A673 (cell line): Measurements from ENCODE around the gene CPSF4. TPM values are rescaled to one million over a fixed set of nuclear protein-coding genes. Genes with fewer than 3 reads are reported as not detected.
A peak's percentile ranks its signal among the peaks of the same experiment; 100 is the strongest.

ENCODE experiments used
- BruUV-seq: library from RNA; stranded (reverse); fragments of 400-500 nt; replicated peaks from 2 replicates; lab custom pipeline; 2021; lab: Mats Ljungman, UMichigan
- CTCF ChIA-PET: fragments of 300-600 bp; sonication (Branson Sonifier 250); formaldehyde crosslinking; loops from one replicate; lab custom pipeline; 2022; ENCODE audit warnings: antibody characterized with exemption; lab: Charles Lee
- POLR2A ChIA-PET: fragments of 300-600 bp; sonication (Branson Sonifier 250); formaldehyde crosslinking; loops from one replicate; lab custom pipeline; 2022; ENCODE audit warnings: antibody characterized with exemption; ENCODE audit not compliant: low non-redundant PET; lab: Charles Lee
- DNase-seq: peaks from one replicate; pipeline ENCODE4 v3.0.0-alpha.2; 2015; ENCODE audit warnings: low spot score
- H3K27ac ChIP-seq: fragments of 200-600 bp; sonication (generic); 2 replicates; pipeline ENCODE4 v1.5.1; 2016; ENCODE audit warnings: mixed run types, low read depth, mild to moderate bottlenecking, mixed read lengths, antibody characterized with exemption, low read length; ENCODE audit not compliant: poor library complexity, severe bottlenecking
- H3K27me3 ChIP-seq: fragments of 200-600 bp; sonication (generic); replicated peaks from 2 replicates; pipeline ENCODE4 v1.6.1; 2017; ENCODE audit warnings: mixed run types, low read depth, mild to moderate bottlenecking, mixed read lengths, antibody characterized with exemption, low read length; ENCODE audit not compliant: insufficient read depth, poor library complexity
- H3K36me3 ChIP-seq: fragments of 200-600 bp; sonication (generic); 2 replicates; pipeline ENCODE4 v1.6.1; 2016; ENCODE audit warnings: mixed run types, mild to moderate bottlenecking, mixed read lengths, antibody characterized with exemption, low read length; ENCODE audit not compliant: insufficient read depth, poor library complexity, severe bottlenecking
- H3K4me1 ChIP-seq: fragments of 200-600 bp; sonication (generic); 2 replicates; pipeline ENCODE4 v1.6.1; 2017; ENCODE audit warnings: mixed run types, mild to moderate bottlenecking, mixed read lengths, antibody characterized with exemption, low read length; ENCODE audit not compliant: insufficient read depth, poor library complexity, severe bottlenecking
- H3K4me3 ChIP-seq: fragments of 200-600 bp; sonication (generic); 2 replicates; pipeline ENCODE4 v1.5.1; 2016; ENCODE audit warnings: low read depth, mixed run types, mild to moderate bottlenecking, mixed read lengths, low read length; ENCODE audit not compliant: poor library complexity, severe bottlenecking
- H3K9me3 ChIP-seq: fragments of 200-600 bp; sonication (generic); 2 replicates; pipeline ENCODE4 v1.6.1; 2016; ENCODE audit warnings: mixed run types, low read depth, mild to moderate bottlenecking, mixed read lengths, antibody characterized with exemption, low read length; ENCODE audit not compliant: poor library complexity, severe bottlenecking
- EZH2 ChIP-seq: fragments of 200-600 bp; sonication (generic); IDR thresholded peaks from 2 replicates; pipeline ENCODE4 v1.6.1; 2017; ENCODE audit warnings: borderline replicate concordance, low read depth, mild to moderate bottlenecking, mixed read lengths, antibody characterized with exemption, low read length; ENCODE audit not compliant: poor library complexity, severe bottlenecking
- intact Hi-C: fragments of 100-400 bp; cut with micrococcal nuclease; formaldehyde crosslinking; loops from one replicate; pipeline ENCODE4 v1.10.0; 2022; ENCODE audit not compliant: unreplicated experiment
- total RNA-seq: library from RNA; stranded (reverse); gene quantifications from 2 replicates; pipeline ENCODE4 v1.2.3, GENCODE V29; 2021
- TF ChIP-seq, protein P1 (sequence below): fragments of 300-800, 200-600 bp; sonication (generic); conservative IDR thresholded peaks from 2 replicates; pipeline ENCODE4 v1.5.1; 2017; ENCODE audit warnings: low read depth, mild to moderate bottlenecking, antibody characterized with exemption, low read length, moderate library complexity, mixed read lengths

Gene CPSF4
- total RNA-seq, 1 experiment from 2014 or later, result 75.3 TPM

GRCh38 chr7:99460651-99461050, 21.9 kb downstream of the CPSF4 start:
- Histone ChIP-seq H3K4me1 (peaks cover 7% of the 10 kb centered on the region), H3K27ac (no peak overlapping the region), H3K36me3 (peaks cover 57% of the 10 kb centered on the region), H3K4me3 (no peak overlapping the region), H3K9me3 (no peaks in the 10 kb centered on the region), H3K27me3 (no peaks in the 10 kb centered on the region)
- no TSS peak for BruUV-seq
- ChIA-PET POLR2A (no interaction called here), CTCF (interaction anchor here (0.5 kb wide), 1 partner anchor 1353 kb away, joined by 3 read pairs; no protein-coding TSS in a partner anchor)
- intact Hi-C loops, result no loop called here
- DNase-seq, result no peak
- TF ChIP-seq EZH2, result no peak
- TF ChIP-seq, protein P1, sequence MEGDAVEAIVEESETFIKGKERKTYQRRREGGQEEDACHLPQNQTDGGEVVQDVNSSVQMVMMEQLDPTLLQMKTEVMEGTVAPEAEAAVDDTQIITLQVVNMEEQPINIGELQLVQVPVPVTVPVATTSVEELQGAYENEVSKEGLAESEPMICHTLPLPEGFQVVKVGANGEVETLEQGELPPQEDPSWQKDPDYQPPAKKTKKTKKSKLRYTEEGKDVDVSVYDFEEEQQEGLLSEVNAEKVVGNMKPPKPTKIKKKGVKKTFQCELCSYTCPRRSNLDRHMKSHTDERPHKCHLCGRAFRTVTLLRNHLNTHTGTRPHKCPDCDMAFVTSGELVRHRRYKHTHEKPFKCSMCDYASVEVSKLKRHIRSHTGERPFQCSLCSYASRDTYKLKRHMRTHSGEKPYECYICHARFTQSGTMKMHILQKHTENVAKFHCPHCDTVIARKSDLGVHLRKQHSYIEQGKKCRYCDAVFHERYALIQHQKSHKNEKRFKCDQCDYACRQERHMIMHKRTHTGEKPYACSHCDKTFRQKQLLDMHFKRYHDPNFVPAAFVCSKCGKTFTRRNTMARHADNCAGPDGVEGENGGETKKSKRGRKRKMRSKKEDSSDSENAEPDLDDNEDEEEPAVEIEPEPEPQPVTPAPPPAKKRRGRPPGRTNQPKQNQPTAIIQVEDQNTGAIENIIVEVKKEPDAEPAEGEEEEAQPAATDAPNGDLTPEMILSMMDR, result no peak

GRCh38 chr7:99461221-99461620, 22.5 kb downstream of the CPSF4 start:
- intact Hi-C loops, result no loop called here
- ChIA-PET CTCF (no interaction called here), POLR2A (no interaction called here)
- H3K4me3 ChIP-seq, result no peak overlapping the region
- peaks cover 7% of the 10 kb centered on the region for H3K4me1 ChIP-seq
- TF ChIP-seq EZH2, result no peak
- TF ChIP-seq, protein P1, result no peak
- peaks cover 52% of the 10 kb centered on the region for H3K36me3 ChIP-seq
- no TSS peak for BruUV-seq
- H3K27ac ChIP-seq, result no peak overlapping the region
- no peak for DNase-seq
- no peaks in the 10 kb centered on the region for H3K27me3 ChIP-seq
- no peaks in the 10 kb centered on the region for H3K9me3 ChIP-seq

DNA sequence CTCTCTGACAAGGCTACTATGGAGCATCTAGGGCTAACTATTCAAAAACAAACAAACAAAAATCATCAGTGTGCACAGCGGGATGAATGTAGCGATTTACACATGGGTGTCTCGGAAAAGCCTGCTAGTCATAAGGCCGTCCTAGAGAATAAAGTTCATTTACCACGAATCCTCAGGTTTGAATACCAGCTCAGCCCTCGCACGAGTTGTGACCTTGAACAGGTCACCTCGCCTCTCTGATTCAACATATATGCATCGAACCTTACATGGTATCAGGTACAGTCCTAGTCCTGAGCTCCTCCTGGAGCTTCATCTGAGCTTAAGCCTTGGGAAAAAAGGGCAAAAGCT, 26.7 kb downstream of the CPSF4 start:
- POLR2A ChIA-PET, result interaction anchor here (0.6 kb wide), 1 partner anchor 318 kb away, joined by 3 read pairs; no protein-coding TSS in a partner anchor
- no peaks in the 10 kb centered on the region for H3K9me3 ChIP-seq
- peak overlapping the region; percentile 88 for H3K27ac ChIP-seq
- no peak for TF ChIP-seq EZH2
- TF ChIP-seq, protein P1, result no peak
- H3K27me3 ChIP-seq, result no peaks in the 10 kb centered on the region
- intact Hi-C loops, result no loop called here
- CTCF ChIA-PET, result no interaction called here
- BruUV-seq, result TSS peak; percentile 53
- H3K4me1 ChIP-seq, result peaks cover 7% of the 10 kb centered on the region
- peak overlapping the region; percentile 70 for H3K4me3 ChIP-seq
- no peak for DNase-seq
- H3K36me3 ChIP-seq, result peaks cover 11% of the 10 kb centered on the region
